Endodermal cell (in vitro differentiated cells): ENCODE data around the gene LIN28B. TPM values are rescaled to one million over a fixed set of nuclear protein-coding genes. Genes with fewer than 3 reads are reported as not detected.

Source experiments
- DNase-seq: peaks from one replicate; pipeline ENCODE4 v3.0.0-alpha.2; 2017
- H3K27ac ChIP-seq: 2 replicates; pipeline ENCODE4 v1.5.1; 2013; ENCODE audit warnings: mild to moderate bottlenecking, low read depth, low read length, moderate library complexity
- H3K27me3 ChIP-seq: 2 replicates; pipeline ENCODE4 v1.6.1; 2013; ENCODE audit warnings: mild to moderate bottlenecking, low read length, moderate library complexity; ENCODE audit not compliant: insufficient read depth, control insufficient read depth, poor library complexity, severe bottlenecking
- H3K36me3 ChIP-seq: 2 replicates; pipeline ENCODE4 v1.7.0; 2013; ENCODE audit warnings: mild to moderate bottlenecking, low read length, moderate library complexity; ENCODE audit not compliant: control insufficient read depth, insufficient read depth
- H3K4me1 ChIP-seq: one replicate; pipeline ENCODE4 v1.7.0; 2013; ENCODE audit warnings: low read length; ENCODE audit not compliant: control insufficient read depth, insufficient read depth
- H3K4me3 ChIP-seq: 2 replicates; pipeline ENCODE4 v1.5.1; 2013; ENCODE audit warnings: mild to moderate bottlenecking, low read length, moderate library complexity
- H3K9ac ChIP-seq: 2 replicates; pipeline ENCODE4 v1.6.1; 2013; ENCODE audit warnings: mild to moderate bottlenecking, low read length, moderate library complexity; ENCODE audit not compliant: poor library complexity, severe bottlenecking; ENCODE audit errors: extremely low read depth
- H3K9me3 ChIP-seq: 2 replicates; pipeline ENCODE4 v1.6.1; 2013; ENCODE audit warnings: mild to moderate bottlenecking, low read length, moderate library complexity; ENCODE audit not compliant: control insufficient read depth
- H3K27ac Mint-ChIP-seq: 2 replicates; pipeline ENCODE4 v1.8.0; 2020; ENCODE audit warnings: mixed read lengths
- H3K27me3 Mint-ChIP-seq: 2 replicates; pipeline ENCODE4 v1.8.0; 2021; ENCODE audit warnings: mild to moderate bottlenecking, mixed read lengths; ENCODE audit not compliant: insufficient read depth
- H3K36me3 Mint-ChIP-seq: 2 replicates; pipeline ENCODE4 v1.8.0; 2020; ENCODE audit warnings: low read depth, mixed read lengths
- H3K4me1 Mint-ChIP-seq: 2 replicates; pipeline ENCODE4 v1.8.0; 2020; ENCODE audit warnings: mixed read lengths
- H3K4me3 Mint-ChIP-seq: 2 replicates; pipeline ENCODE4 v1.8.0; 2020; ENCODE audit warnings: mild to moderate bottlenecking, moderate library complexity, mixed read lengths
- H3K9me3 Mint-ChIP-seq: 2 replicates; pipeline ENCODE4 v1.8.0; 2020; ENCODE audit warnings: mild to moderate bottlenecking, mixed read lengths
- WGBS, 2 experiments: methylation state at CpG; one replicate each; pipeline versions ENCODE4 v1.1.5 to v1.1.7; 2013; ENCODE audit warnings: missing lambda C conversion rate in 2 of 2, mixed read lengths in 1 of 2; ENCODE audit not compliant: insufficient coverage in 1 of 2, insufficient read length in 1 of 2; 5-methylcytosine and 5-hydroxymethylcytosine counted together
- total RNA-seq, 2 donors: library from RNA; stranded (reverse); fragmentation: NEBNext Ultra II Directional in 1 of 2; extraction: Animal tissue kit (Norgen Biotek cat#: 25700) in 1 of 2; gene quantifications; 2 replicates in 1 of 2; 3 replicates in 1 of 2; pipeline ENCODE4 v1.2.1, GENCODE V29; 2021
- TF ChIP-seq, protein P1 (sequence below): fragments of 200-600 bp; sonication (generic); conservative IDR thresholded peaks from 2 replicates; pipeline ENCODE4 v1.5.0; 2021; ENCODE audit warnings: antibody characterized with exemption, mild to moderate bottlenecking

Gene LIN28B
- total RNA-seq, 2 donors from 2014 or later: 65.1 to 65.3 TPM

DNA sequence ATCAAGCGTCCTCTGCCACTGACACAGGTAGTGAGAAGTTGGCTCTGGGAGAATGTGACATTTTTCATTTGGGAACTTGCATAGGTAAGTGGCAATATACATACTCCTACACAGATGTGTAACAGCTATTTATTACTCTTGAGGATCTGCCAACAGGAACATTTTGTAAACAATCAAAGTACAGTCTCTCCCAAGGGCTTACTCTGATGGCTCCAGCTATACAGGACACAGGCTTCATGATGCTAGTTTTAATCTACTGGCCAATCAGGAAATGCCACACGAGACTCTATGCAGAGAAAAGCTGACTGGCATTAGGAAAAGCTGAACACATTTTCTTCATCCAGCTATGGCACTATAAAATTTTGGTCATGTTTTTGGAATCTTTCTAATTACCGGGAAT is 165.1 kb downstream of the LIN28B start:
- Histone ChIP-seq H3K9ac (no peak overlapping the region), H3K27me3 (no peaks in the 10 kb centered on the region), H3K4me3 (no peak overlapping the region), H3K27ac (no peak overlapping the region), H3K9me3 (no peaks in the 10 kb centered on the region), H3K4me1 (no peaks in the 10 kb centered on the region), H3K36me3 (no peaks in the 10 kb centered on the region)
- no peak for DNase-seq
- 80 to 89% methylated on average over 1 to 2 of the region's 3 CpGs for WGBS, 2 experiments
- no peaks in the 10 kb centered on the region for H3K9me3 Mint-ChIP-seq
- H3K27me3 Mint-ChIP-seq: no peaks in the 10 kb centered on the region
- no peak overlapping the region for H3K27ac Mint-ChIP-seq
- TF ChIP-seq, protein P1, sequence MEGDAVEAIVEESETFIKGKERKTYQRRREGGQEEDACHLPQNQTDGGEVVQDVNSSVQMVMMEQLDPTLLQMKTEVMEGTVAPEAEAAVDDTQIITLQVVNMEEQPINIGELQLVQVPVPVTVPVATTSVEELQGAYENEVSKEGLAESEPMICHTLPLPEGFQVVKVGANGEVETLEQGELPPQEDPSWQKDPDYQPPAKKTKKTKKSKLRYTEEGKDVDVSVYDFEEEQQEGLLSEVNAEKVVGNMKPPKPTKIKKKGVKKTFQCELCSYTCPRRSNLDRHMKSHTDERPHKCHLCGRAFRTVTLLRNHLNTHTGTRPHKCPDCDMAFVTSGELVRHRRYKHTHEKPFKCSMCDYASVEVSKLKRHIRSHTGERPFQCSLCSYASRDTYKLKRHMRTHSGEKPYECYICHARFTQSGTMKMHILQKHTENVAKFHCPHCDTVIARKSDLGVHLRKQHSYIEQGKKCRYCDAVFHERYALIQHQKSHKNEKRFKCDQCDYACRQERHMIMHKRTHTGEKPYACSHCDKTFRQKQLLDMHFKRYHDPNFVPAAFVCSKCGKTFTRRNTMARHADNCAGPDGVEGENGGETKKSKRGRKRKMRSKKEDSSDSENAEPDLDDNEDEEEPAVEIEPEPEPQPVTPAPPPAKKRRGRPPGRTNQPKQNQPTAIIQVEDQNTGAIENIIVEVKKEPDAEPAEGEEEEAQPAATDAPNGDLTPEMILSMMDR: no peak
- H3K36me3 Mint-ChIP-seq: peaks cover 3% of the 10 kb centered on the region
- no peaks in the 10 kb centered on the region for H3K4me1 Mint-ChIP-seq
- H3K4me3 Mint-ChIP-seq: no peak overlapping the region

DNA sequence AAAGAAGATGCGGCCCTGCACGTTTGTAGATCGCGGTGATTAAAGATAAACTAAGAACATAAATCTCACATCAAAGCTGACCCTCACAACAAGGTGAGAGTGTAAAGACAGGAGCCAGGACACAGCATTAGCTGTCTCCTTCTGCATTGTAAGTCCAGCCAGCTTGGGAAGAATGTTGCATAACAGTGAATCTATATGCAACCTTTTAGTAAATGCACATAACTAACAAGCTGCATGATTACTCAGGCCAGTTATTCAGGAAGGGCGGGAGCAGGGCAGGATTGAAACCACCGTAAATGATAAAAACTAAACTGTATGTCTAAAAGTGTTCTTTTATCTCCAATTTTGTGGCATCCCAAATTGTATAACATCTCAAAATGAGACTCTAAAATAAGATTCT is 165.8 kb downstream of the LIN28B start:
- TF ChIP-seq, protein P1: no peak
- Mint-ChIP-seq H3K36me3 (peaks cover 3% of the 10 kb centered on the region), H3K4me1 (no peaks in the 10 kb centered on the region), H3K9me3 (no peaks in the 10 kb centered on the region), H3K4me3 (no peak overlapping the region), H3K27ac (no peak overlapping the region), H3K27me3 (no peaks in the 10 kb centered on the region)
- 74 to 100% methylated on average over 2 to 6 of the region's 6 CpGs for WGBS, 2 experiments
- H3K27me3 ChIP-seq: no peaks in the 10 kb centered on the region
- H3K4me3 ChIP-seq: no peak overlapping the region
- no peak for DNase-seq
- H3K36me3 ChIP-seq: no peaks in the 10 kb centered on the region
- no peaks in the 10 kb centered on the region for H3K9me3 ChIP-seq
- no peak overlapping the region for H3K27ac ChIP-seq
- no peak overlapping the region for H3K9ac ChIP-seq
- H3K4me1 ChIP-seq: no peaks in the 10 kb centered on the region

Other genes with a start within 250 kb of the LIN28B start
- 10 to 100 TPM; 23.7 to 30.1 TPM for gene HACE1, start 97.2 kb upstream of the LIN28B start, total RNA-seq
- 1 to 10 TPM; 6.4 to 8.0 TPM for gene POPDC3, start 222.9 kb downstream of the LIN28B start, total RNA-seq